ENCODE measurements around the gene MACROD2. TPM values are rescaled to one million over a fixed set of nuclear protein-coding genes. Genes with fewer than 3 reads are reported as not detected.

Gene MACROD2
- polyA plus RNA-seq, 2 of the 4 experiments (the other 2 are of a cell fraction) = 0.96 to 1.3 TPM

GRCh38 chr20:14759979-14760378, 764.7 kb downstream of the MACROD2 start:
- no peak for FAIRE-seq
- Histone ChIP-seq H3K9me3 (no peaks in the 10 kb centered on the region), H3K4me3 (no peak overlapping the region), H3K27ac (no peak overlapping the region), H3K4me2 (no peak overlapping the region), H3K4me1 (peaks cover 6% of the 10 kb centered on the region)
- 81% methylated on average over 4 of the region's 4 CpGs for WGBS (ENCODE audit: missing lambda C conversion rate)
- CTCF ChIA-PET = interaction anchor here (0.8 to 1.7 kb wide), 2 partner anchors 18 to 422 kb away, joined by 4 to 6 read pairs; partner anchors contain the start of gene FLRT3
- POLR2A ChIA-PET = no interaction called here
- TF ChIP-seq CBX8 (IDR thresholded peaks at IDR 0.05) (no peak), ZNF302 (CRISPR knock-in tag; IDR thresholded peaks at IDR 0.05) (no peak), NPAS2 (CRISPR knock-in tag; IDR thresholded peaks at IDR 0.05; ENCODE audit: borderline replicate concordance) (no peak), BHLHE40 (IDR thresholded peaks at IDR 0.05; ENCODE audit: low read depth, low read length) (no peak), ESRRA (IDR thresholded peaks at IDR 0.05; ENCODE audit: borderline replicate concordance, low read length) (no peak), KDM1A (IDR thresholded peaks at IDR 0.05; ENCODE audit: low read depth) (no peak), RFX5 (IDR thresholded peaks at IDR 0.05) (no peak), PHF8 (IDR thresholded peaks at IDR 0.05; ENCODE audit: borderline replicate concordance, low read depth) (no peak), BCL3 (IDR thresholded peaks at IDR 0.05) (no peak), HOXB5 (CRISPR knock-in tag; IDR thresholded peaks at IDR 0.05) (no peak), MYC (IDR thresholded peaks at IDR 0.05; ENCODE audit: borderline replicate concordance, low read length) (no peak)
- no peak for DNase-seq (ENCODE audit: low read depth in 1 of 2, low spot score in 1 of 2)
- no peak for ATAC-seq

GRCh38 chr20:14761903-14762302, 766.6 kb downstream of the MACROD2 start:
- CTCF ChIA-PET = interaction anchor here (0.7 to 1.7 kb wide), 3 partner anchors 16 to 970 kb away, joined by 3 to 6 read pairs (median 3); partner anchors contain the start of gene FLRT3
- Histone ChIP-seq H3K4me2 (no peak overlapping the region), H3K4me3 (no peak overlapping the region), H3K9me3 (no peaks in the 10 kb centered on the region), H3K27ac (no peak overlapping the region), H3K4me1 (peaks cover 12% of the 10 kb centered on the region)
- 68% methylated on average over 5 of the region's 5 CpGs for WGBS (ENCODE audit: missing lambda C conversion rate)
- ATAC-seq (peak in 1 of 2 experiments; percentile 53; a peak in 1 of 6 replicates), FAIRE-seq (no peak), DNase-seq (ENCODE audit: low read depth in 1 of 2, low spot score in 1 of 2) (no peak)
- POLR2A ChIA-PET = no interaction called here
- TF ChIP-seq TFCP2L1 (CRISPR knock-in tag; IDR thresholded peaks at IDR 0.05) (no peak), KDM5A (IDR thresholded peaks at IDR 0.05) (no peak), POLR2A (IDR thresholded peaks at IDR 0.05; ENCODE audit: low read length) (no peak)

- H3K27ac ChIP-seq = peak overlapping the region; percentile 12 to 55; a peak in 2 of 6 replicates
- WGBS (ENCODE audit: missing lambda C conversion rate) = 44% methylated on average over 6 of the region's 6 CpGs
- H3K4me1 ChIP-seq = peaks cover 12% of the 10 kb centered on the region
- FAIRE-seq = peak; percentile 32
- POLR2A ChIA-PET = no interaction called here
- DNase-seq (ENCODE audit: low read depth in 1 of 2, low spot score in 1 of 2) = no peak
- no peak overlapping the region for H3K4me3 ChIP-seq
- H3K4me2 ChIP-seq = peak overlapping the region; percentile 42
- no peak for TF ChIP-seq MAX (IDR thresholded peaks at IDR 0.05)
- TF ChIP-seq RFX5 (IDR thresholded peaks at IDR 0.05) = no peak
- TF ChIP-seq CBX2 (IDR thresholded peaks at IDR 0.05; ENCODE audit: borderline replicate concordance, low read depth) = no peak
- TF ChIP-seq SREBF2 (IDR thresholded peaks at IDR 0.05) = no peak
- TF ChIP-seq ZFP36 (IDR thresholded peaks at IDR 0.05; ENCODE audit: borderline replicate concordance, partially characterized antibody) = no peak
- no peak for TF ChIP-seq CTCF (IDR thresholded peaks at IDR 0.05)
- TF ChIP-seq ESRRA (IDR thresholded peaks at IDR 0.05; ENCODE audit: borderline replicate concordance, low read length) = no peak
- TF ChIP-seq TFCP2L1 (CRISPR knock-in tag; IDR thresholded peaks at IDR 0.05) = no peak
- TF ChIP-seq MAFK (IDR thresholded peaks at IDR 0.05; ENCODE audit: partially characterized antibody) = no peak
- no peak for TF ChIP-seq EP300 (IDR thresholded peaks at IDR 0.05)
- no peak for TF ChIP-seq POLR2AphosphoS2 (conservative IDR thresholded peaks at IDR 0.05; ENCODE audit: low read length)
- TF ChIP-seq CEBPB (IDR thresholded peaks at IDR 0.05) = no peak
- TF ChIP-seq NR3C1 (IDR thresholded peaks at IDR 0.05) = no peak
- no peak for TF ChIP-seq FOSB (CRISPR knock-in tag; IDR thresholded peaks at IDR 0.05)
- TF ChIP-seq HDAC2 (IDR thresholded peaks at IDR 0.05) = no peak
- TF ChIP-seq ZNF302 (CRISPR knock-in tag; IDR thresholded peaks at IDR 0.05) = no peak
- TF ChIP-seq NPAS2 (CRISPR knock-in tag; IDR thresholded peaks at IDR 0.05; ENCODE audit: borderline replicate concordance) = no peak
- no peak for TF ChIP-seq KDM1A (IDR thresholded peaks at IDR 0.05; ENCODE audit: low read depth)
- no peak for TF ChIP-seq JUN (IDR thresholded peaks at IDR 0.05)
- no peak for TF ChIP-seq RCOR1 (IDR thresholded peaks at IDR 0.05; ENCODE audit: low read depth, low read length)
- CTCF ChIA-PET = no interaction called here
- ATAC-seq = peak in 1 of 2 experiments; percentile 44; a peak in 2 of 6 replicates
- no peaks in the 10 kb centered on the region for H3K9me3 ChIP-seq
Observed at GRCh38 chr20:14764511-14765369, 769.4 kb downstream of the MACROD2 start.

Data from A549 (cell line).